Measurements from ENCODE around the gene TSPAN5. TPM values are rescaled to one million over a fixed set of nuclear protein-coding genes. Genes with fewer than 3 reads are reported as not detected.

The TSPAN5 gene
- total RNA-seq, 2 donors from 2014 or later: 7.4 to 11.8 TPM

DNA sequence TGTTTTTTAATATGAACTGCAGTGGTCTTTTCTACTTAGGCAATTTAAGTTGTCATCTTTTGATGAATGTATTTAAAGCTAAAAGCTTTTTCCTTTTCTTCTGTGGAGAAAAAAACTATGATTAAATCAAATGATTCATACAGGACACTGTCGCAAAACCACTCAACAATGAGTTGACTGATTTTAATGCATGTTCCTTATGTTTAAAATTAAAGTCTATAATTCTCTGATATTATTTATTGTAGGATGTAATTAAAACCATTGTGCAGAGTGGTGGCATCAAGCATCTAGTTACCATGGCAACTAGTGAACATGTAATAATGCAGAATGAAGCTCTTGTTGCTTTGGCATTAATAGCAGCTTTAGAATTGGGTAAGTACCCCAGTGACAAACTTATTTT is 224.7 kb downstream of the TSPAN5 start:
- no peak overlapping the region for H3K9ac ChIP-seq (ENCODE audit: extremely low read depth, low read length, poor library complexity, severe bottlenecking)
- peaks cover 34% of the 10 kb centered on the region for H3K36me3 Mint-ChIP-seq (ENCODE audit: low read depth)
- H3K4me3 Mint-ChIP-seq: no peak overlapping the region
- no peak overlapping the region for H3K27ac Mint-ChIP-seq
- no peaks in the 10 kb centered on the region for H3K4me1 Mint-ChIP-seq
- no peaks in the 10 kb centered on the region for H3K9me3 ChIP-seq (ENCODE audit: control insufficient read depth, low read length)
- no peaks in the 10 kb centered on the region for H3K9me3 Mint-ChIP-seq
- H3K27me3 ChIP-seq (ENCODE audit: control insufficient read depth, insufficient read depth, low read length, poor library complexity, severe bottlenecking): no peaks in the 10 kb centered on the region
- H3K27ac ChIP-seq (ENCODE audit: low read depth, low read length): no peak overlapping the region
- no peak overlapping the region for H3K4me3 ChIP-seq (ENCODE audit: low read length)
- no peaks in the 10 kb centered on the region for H3K27me3 Mint-ChIP-seq (ENCODE audit: insufficient read depth)
- WGBS, 2 experiments (ENCODE audit: insufficient coverage in 1 of 2, insufficient read length in 1 of 2): 80% methylated on average over 1 of the region's 1 CpG; no CpG with 5 or more reads in 1 of the 2 experiments
- H3K36me3 ChIP-seq (ENCODE audit: control insufficient read depth, insufficient read depth, low read length): peaks cover 30% of the 10 kb centered on the region
- TF ChIP-seq, protein P1, sequence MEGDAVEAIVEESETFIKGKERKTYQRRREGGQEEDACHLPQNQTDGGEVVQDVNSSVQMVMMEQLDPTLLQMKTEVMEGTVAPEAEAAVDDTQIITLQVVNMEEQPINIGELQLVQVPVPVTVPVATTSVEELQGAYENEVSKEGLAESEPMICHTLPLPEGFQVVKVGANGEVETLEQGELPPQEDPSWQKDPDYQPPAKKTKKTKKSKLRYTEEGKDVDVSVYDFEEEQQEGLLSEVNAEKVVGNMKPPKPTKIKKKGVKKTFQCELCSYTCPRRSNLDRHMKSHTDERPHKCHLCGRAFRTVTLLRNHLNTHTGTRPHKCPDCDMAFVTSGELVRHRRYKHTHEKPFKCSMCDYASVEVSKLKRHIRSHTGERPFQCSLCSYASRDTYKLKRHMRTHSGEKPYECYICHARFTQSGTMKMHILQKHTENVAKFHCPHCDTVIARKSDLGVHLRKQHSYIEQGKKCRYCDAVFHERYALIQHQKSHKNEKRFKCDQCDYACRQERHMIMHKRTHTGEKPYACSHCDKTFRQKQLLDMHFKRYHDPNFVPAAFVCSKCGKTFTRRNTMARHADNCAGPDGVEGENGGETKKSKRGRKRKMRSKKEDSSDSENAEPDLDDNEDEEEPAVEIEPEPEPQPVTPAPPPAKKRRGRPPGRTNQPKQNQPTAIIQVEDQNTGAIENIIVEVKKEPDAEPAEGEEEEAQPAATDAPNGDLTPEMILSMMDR (conservative IDR thresholded peaks at IDR 0.05): no peak
- no peaks in the 10 kb centered on the region for H3K4me1 ChIP-seq (ENCODE audit: control insufficient read depth, insufficient read depth, low read length)
- no peak for DNase-seq

DNA sequence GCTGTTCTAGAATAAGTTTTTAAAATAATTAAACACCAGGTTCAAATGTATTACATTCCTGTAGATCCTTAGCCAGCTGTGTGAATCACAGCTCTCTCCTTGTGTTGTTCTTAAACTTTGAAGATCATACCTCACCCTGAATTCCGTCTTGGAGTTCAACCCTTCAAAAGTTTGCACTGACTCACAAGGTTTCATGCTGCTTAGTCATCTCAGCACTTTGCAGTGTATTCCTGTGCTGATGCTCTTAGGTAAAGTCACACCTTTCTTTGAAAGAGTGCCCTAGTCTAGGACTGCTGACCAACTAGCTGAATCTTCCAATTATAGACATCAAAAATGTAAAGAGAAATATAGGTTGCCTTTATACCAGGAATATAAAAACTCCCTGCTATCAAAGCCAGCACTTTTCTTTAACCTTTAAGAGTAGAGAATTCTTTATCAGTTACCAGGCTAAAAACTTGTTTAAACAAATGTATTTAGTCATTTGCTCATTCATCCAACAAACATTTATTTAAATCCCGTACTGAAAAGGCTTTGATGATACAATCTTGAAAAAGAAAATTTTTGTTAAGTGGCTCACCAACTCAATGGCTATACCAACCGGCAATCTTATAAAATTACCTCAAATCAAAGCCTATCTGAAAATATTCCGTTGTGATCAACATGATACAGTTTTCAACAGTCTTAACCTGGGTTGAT is 227.6 kb downstream of the TSPAN5 start:
- peaks cover 26% of the 10 kb centered on the region for H3K9me3 Mint-ChIP-seq
- no peak overlapping the region for H3K9ac ChIP-seq (ENCODE audit: extremely low read depth, low read length, poor library complexity, severe bottlenecking)

DNA sequence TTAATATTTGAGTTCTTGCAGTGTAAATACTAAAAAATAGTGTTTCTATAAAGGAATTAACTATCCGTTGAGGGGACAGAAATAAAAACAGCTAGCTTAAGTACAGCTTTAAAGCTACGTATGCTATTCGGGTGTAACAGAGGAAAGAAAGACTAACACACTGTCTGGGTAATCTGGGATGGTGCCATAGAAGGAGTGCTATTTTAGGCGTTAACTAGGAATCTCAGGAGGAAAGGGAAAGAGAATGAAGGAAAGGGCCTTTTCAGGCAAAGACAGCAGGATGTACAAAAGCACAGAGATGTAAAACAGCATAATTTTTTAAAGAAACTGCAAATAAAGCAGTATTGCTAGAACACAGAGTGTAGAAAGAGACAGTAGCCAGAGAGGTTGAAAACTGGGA is 235.4 kb downstream of the TSPAN5 start:
- Histone ChIP-seq H3K27ac (ENCODE audit: low read depth, low read length) (no peak overlapping the region), H3K9me3 (ENCODE audit: control insufficient read depth, low read length) (peaks cover 44% of the 10 kb centered on the region), H3K4me1 (ENCODE audit: control insufficient read depth, insufficient read depth, low read length) (no peaks in the 10 kb centered on the region), H3K9ac (ENCODE audit: extremely low read depth, low read length, poor library complexity, severe bottlenecking) (no peak overlapping the region), H3K4me3 (ENCODE audit: low read length) (no peak overlapping the region), H3K27me3 (ENCODE audit: control insufficient read depth, insufficient read depth, low read length, poor library complexity, severe bottlenecking) (no peaks in the 10 kb centered on the region), H3K36me3 (ENCODE audit: control insufficient read depth, insufficient read depth, low read length) (peaks cover 61% of the 10 kb centered on the region)
- H3K27me3 Mint-ChIP-seq (ENCODE audit: insufficient read depth): no peaks in the 10 kb centered on the region
- TF ChIP-seq, protein P1 (conservative IDR thresholded peaks at IDR 0.05): no peak
- 93 to 95% methylated on average over 4 of the region's 4 CpGs for WGBS, 2 experiments (ENCODE audit: insufficient coverage in 1 of 2, insufficient read length in 1 of 2)
- H3K4me1 Mint-ChIP-seq: no peaks in the 10 kb centered on the region
- peaks cover 50% of the 10 kb centered on the region for H3K9me3 Mint-ChIP-seq
- no peak overlapping the region for H3K4me3 Mint-ChIP-seq
- peaks cover 70% of the 10 kb centered on the region for H3K36me3 Mint-ChIP-seq (ENCODE audit: low read depth)
- DNase-seq: no peak
- no peak overlapping the region for H3K27ac Mint-ChIP-seq

More for the DNA sequence above, 227.6 kb downstream of the TSPAN5 start:
- no peak for DNase-seq
- Mint-ChIP-seq H3K27me3 (ENCODE audit: insufficient read depth) (no peaks in the 10 kb centered on the region), H3K4me3 (no peak overlapping the region), H3K4me1 (no peaks in the 10 kb centered on the region), H3K27ac (no peak overlapping the region), H3K36me3 (ENCODE audit: low read depth) (peaks cover 42% of the 10 kb centered on the region)
- WGBS, 2 experiments (ENCODE audit: insufficient coverage in 1 of 2, insufficient read length in 1 of 2): 91 to 100% methylated on average over 1 to 4 of the region's 4 CpGs
- Histone ChIP-seq H3K9me3 (ENCODE audit: control insufficient read depth, low read length) (peaks cover 10% of the 10 kb centered on the region), H3K27ac (ENCODE audit: low read depth, low read length) (no peak overlapping the region), H3K36me3 (ENCODE audit: control insufficient read depth, insufficient read depth, low read length) (peaks cover 19% of the 10 kb centered on the region), H3K4me3 (ENCODE audit: low read length) (no peak overlapping the region), H3K27me3 (ENCODE audit: control insufficient read depth, insufficient read depth, low read length, poor library complexity, severe bottlenecking) (no peaks in the 10 kb centered on the region), H3K4me1 (ENCODE audit: control insufficient read depth, insufficient read depth, low read length) (no peaks in the 10 kb centered on the region)
- TF ChIP-seq, protein P1 (conservative IDR thresholded peaks at IDR 0.05): no peak

Measured in endodermal cell (in vitro differentiated cells).